Dedifferentiated amniotic fluid mesenchymal stem cell (primary cell): ENCODE measurements around the gene DGKI.

Experiments used
- DNase-seq: peaks from one replicate; pipeline ENCODE4 v3.0.0-alpha.2; 2016; ENCODE audit errors: extremely low spot score

Gene DGKI

DNA sequence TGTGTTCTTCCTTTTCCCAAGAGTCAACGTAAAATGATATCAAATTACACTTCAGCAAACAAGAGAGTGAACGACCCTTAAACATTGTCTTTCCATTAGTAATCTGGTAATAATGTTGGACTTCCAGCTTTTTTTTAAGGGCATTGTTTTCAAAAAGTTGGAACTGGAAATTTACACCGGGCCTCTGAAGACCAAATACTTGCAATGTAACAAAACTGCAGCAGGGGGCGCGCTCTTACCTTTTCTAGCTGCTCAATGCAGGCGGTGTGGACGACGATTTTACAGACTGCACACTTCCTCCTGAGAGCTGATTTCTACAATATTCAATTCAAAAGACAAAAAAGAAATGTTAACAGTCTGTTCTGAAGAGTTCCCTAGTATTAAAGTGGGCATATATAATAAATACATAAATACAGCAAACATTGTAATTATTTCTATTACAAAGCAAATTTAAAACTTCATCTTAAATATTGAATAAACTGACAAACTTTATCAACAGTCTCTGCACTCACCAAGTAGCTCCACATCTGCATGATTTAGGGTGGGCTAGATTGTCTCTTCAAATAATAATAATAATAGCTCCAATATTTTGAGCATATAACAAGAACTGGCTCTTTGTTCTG, 190.4 kb downstream of the DGKI start:
- DNase-seq = peak; percentile 88

DNA sequence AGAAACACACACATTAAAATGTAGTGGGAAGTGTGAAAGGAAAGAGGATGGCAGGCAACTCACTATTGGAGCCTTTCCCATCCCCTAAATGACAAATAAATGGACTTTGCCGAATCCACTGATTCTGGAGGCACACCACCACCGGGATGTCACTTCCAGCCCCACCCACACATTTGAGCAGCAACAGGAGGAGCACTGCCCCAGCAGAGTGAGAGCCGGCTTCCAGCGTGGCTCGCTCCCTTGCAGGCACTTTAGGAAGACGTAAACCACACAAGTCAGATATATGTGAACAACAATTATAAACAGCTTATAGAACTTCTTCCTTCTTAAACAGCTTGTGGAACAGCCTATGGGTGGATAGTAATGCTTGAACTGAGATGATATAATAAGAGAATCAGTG, 191.0 kb downstream of the DGKI start:
- no peak for DNase-seq

DNA sequence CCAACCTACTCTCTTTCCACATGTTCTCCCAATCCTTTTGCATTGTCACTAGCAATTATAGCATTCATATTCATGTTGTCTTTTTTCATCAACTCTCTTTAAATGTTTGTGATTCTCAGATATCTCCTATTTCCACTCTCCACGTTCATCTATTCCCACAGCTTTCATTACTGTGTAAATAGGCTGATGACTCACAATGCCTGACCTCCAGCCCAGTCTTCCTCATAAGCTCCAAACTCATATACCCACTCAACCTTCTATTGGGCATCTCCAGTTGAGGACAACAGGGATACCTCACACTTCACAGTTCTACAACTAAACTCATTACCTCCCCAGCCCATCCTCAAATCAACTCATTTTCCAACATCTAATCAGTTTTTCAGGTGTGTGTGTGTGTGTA, 194.1 kb downstream of the DGKI start:
- no peak for DNase-seq

DNA sequence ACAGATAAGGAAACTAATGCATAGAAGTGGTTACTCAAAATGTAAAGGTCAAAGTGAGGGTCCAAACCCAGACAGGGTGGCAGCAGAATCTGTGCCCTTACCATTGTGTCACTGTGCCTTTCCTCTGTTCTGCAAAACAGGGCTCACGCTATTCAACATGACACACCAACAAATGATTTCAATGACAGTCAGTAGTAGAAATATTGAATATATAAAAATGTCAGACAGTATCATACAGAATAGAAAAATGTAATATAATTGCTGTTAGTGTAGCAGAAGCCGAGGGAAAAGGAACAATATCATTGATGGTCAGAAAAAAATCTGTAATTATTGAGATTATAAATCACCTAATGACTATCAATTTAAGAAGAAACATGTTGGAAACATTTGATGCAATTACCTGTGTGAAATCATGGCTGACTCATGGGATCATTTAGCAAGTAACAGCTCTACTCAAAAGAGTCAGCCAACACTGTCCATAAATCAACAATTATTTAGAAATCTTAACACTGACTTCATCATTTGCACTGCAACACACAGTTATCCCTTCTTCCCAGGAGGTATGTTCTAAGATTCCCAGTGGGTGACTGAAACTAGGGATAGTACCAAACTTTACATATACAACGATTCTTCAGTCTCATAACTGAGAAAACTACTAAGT, 198.7 kb downstream of the DGKI start:
- no peak for DNase-seq

DNA sequence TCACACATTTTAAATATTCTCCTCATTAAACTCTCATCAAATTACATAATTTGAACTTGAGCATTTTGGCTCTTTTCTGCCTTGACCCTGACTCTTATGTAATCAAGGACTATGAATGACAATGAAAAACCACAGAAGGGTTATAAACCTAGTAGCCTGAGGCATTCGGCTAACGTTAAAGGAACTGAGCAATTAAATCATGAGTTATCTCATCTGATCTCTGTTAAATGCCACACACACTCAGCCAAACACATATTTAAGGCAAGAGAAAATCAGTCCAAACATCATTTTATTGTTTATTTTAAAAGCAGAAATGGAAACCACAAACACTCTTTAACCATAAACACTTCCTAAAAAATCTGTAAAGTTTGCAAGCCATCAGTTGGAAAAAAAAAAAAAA, 204.3 kb downstream of the DGKI start:
- no peak for DNase-seq

DNA sequence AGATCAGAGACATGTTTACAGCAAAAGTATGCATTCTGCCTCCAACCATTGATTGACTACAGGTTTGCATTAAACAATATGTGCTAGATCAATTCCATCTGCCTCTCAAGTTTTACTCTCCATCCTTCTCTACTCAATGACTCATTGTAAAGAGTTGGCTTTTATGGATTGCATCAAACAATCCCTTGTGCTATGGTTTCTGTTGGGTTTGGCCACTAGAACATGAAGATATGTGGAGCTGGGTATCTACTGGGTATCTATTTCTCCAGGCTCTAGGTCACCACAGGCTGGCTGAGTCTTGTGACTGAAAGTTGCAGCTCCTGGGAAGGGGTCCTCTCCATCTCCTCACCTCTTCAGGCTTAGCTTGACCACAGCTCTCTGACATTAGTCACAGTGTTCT, 204.7 kb downstream of the DGKI start:
- no peak for DNase-seq

DNA sequence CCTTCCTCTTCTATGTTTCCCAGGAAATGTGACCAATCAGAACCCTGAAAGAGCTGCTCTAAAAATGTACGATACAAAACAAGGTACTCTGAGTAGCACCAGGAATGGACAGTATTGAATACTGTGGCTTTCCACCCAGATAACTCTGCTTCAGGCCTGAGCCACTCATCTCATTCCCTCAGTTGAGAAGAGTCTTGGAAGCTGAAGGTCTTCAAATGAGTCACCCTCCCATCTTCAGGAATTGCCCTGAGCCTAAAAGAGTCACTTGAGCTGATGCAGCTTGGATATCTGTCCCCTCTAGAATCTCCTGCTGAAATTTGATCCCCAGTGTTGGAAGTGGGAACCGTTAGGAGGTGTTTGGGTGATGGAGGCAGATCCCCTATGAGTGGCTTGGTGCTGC, 210.4 kb downstream of the DGKI start:
- no peak for DNase-seq

DNA sequence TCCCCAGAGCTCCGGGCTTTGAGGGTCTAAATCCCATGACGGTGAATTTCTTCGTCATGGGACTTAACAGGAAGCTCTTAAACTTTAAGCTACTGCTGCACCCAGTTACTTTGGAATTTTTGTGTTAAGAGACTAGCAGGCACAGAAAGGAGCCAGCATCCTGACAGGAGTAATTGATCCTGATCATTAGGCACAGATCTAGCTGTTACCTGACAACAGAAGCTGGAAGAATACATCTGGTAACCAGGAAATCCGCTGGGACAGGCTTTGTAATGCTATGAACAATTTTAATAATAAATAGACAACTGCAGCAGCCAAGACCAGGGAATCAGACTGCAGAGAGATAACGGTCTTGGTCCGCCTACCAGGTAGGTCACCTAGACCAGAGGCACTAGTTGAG, 210.9 kb downstream of the DGKI start:
- DNase-seq = no peak

DNA sequence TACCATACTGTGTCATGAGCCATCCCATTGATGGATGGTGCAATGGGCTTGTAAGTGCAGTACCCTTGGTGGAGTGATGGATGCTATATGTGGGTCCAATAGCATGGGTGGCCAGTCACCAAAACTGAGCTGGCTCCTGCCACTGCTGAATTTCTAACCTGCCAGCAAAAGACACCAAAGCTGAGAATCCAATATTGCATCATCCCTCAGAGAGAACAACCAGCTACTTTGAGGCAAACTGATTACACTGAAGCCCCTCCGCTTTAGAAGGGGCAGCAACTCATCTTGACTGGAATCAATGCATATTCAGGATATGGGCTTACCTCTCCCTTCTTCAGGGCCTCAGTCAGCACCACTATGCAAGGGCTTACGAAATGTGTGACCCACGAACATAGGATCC, 211.6 kb downstream of the DGKI start:
- no peak for DNase-seq

DNA sequence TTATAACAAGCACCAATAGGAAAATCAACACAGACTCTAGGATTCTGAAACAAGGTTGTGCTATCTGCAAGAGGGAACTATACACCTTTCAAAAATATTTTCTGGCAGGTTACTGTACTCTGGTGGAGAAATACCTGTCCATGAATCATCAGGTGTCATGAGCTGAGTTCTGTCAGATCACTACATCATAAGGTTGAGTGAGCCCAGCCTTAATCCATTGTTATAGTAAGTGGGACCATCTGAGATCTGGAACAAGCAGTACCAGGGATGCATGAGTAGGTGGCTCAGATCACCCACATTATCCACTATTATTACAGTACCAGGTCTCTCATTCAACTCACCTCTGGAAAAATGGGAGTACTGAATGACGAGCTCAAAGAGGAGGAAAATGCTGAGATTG, 212.4 kb downstream of the DGKI start:
- no peak for DNase-seq

DNA sequence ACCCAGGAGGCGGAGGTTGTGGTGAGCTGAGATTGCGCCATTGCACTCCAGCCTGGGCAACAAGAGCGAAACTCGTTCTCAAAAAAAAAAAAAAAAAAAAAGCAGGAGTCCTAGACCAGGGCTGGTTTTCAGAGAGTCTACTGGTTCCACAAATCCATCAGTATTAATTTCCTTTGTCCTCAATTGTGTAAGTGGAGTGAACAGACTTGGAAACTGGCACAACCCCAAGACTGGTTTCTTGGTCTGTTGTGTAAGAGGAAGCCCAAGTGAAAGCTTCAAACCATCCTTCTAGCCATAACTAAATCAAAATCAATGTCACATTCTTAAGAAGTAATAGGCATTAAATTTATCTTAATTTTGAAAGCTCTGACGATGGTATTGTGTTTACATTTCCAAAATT, 213.6 kb downstream of the DGKI start:
- DNase-seq = no peak

DNA sequence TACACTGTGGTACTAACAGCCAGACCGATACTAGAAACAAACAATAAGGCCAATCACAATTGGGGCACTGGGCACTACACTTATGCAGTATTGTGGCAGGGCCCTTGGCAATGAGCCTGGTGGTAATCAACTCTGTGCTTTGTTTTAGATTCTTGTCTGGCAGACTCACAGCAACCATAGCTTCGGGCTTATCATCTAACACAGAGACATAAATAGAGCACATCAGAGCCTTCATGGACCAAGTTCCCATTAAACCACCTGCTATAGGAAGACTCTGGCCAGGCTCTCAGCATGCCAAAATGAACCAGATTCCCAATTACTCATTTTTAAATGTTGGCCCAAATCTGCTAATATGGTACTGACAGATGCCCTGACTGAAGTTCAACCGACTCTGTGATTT, 218.6 kb downstream of the DGKI start:
- DNase-seq = no peak

DNA sequence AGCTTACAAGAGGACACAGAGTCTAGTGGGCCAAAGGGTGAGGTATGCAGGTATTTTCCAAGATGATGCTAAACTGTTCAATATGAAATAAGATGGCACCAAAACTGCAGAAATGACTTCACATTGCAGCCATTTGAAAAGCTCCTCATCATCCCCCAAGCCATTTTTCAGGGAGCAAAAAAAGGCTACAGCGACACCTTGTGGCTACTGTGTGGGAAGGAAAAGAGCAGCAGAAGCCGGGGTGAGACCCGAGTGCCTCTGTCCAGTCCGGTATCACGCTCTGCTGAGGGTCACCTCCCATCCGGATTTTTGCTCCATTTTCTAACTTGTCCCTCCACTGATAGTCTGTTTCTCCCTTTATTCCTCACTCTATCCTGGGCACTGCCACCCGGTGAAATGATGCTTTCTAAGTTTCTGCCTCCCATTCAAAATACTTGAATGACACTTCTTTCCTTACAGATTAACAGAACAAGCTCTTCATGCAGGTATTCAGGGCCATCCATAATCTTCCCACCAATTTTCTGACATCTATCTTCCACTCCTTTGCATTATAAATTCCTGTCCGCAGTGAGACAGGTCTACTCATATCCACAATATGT, 220.2 kb downstream of the DGKI start:
- peak; percentile 38 for DNase-seq

DNA sequence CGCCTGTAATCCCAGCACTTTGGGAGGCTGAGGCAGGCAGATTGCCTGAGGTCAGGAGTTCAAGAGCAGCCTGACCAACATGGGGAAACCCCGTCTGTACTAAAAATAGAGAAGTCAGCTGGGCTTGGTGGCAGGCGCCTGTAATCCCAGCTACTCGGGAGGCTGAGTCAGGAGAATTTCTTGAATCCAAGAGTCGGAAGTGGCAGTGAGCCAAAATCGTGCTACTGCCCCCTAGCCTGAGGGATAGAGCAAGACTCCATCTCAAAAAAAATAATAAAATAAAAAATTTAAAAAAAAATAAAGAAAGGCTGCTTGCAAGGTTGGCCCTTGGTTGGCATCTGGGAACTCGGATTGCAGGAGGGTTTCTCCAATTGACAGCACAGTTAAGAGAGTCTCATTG, 221.6 kb downstream of the DGKI start:
- no peak for DNase-seq

DNA sequence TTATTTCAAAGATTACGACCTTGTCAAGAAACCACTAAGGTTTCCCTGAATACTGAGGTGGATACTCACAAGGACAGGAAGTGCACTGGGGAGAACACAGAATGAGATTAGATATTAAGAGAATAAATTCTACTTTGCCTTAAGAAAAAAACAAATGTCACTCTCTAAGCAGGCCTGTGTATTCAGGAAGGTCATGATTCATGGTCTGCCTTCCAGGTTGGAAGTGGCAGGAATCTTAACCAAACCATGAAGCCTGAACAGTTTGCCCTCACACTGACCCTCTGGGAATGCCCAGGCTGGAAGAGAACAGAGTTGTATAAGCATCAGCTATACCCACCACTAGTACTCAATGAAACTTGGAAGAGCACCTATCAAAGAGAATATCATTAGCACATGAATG, 227.6 kb downstream of the DGKI start:
- DNase-seq = no peak

DNA sequence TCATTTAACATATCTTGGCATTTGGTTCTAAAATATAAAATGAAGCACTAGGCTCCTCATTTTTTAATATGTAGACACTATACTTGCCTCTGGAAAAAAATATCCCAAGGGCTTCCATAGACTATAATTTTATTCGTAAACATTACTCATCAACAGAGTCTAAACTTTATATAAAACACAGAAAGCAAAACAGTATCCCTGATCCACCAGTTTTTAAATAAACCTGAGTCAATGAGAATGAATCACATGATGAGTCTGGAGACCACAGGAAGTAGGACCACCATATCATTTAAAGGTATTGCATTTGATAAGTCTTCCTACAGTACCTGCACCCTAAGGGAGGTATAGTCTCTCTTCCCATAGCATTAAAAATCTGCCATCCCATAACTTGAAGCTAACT, 228.0 kb downstream of the DGKI start:
- DNase-seq = no peak

DNA sequence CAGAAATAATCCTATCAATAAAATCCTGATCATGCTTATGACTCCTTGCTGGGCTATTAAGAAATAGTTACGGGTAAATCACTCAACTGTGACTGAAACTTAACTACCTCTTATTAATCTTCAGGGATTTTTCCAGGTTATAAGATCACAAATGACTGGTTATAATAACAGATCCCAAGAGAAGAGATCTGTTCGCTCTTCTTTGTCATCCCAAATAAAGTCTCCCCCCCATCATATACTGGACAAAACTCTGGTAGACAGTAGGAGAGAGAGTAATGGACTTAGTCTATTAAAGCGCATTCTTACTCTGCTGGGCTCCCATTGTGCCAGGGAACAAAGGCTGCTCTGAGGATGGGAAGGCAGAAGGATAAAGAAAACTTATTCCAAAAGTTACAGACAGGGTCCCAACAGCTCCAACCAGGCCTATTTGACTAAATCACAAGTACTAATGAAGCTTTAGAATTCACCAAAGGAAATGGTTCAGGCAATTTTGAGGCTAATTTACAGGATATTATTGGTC, 233.7 kb downstream of the DGKI start:
- no peak for DNase-seq

DNA sequence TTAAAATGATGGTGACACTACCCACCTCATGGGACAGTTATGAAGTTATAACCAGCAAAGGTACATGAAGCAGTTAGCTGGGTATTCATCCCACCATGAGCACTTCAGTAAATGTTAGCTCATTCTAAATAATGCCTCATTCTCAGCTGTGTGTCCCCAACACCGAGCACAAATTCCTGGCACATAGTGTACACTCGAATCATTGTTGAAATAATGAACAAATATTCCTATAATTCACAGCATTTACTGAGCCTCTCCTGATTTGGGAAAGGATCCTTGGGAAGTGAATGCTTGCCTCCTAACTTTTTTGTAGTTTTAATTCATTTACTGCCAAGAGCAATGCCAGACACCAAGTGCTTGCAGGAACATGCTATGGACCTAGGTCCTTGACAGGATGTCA, 235.2 kb downstream of the DGKI start:
- DNase-seq = no peak

DNA sequence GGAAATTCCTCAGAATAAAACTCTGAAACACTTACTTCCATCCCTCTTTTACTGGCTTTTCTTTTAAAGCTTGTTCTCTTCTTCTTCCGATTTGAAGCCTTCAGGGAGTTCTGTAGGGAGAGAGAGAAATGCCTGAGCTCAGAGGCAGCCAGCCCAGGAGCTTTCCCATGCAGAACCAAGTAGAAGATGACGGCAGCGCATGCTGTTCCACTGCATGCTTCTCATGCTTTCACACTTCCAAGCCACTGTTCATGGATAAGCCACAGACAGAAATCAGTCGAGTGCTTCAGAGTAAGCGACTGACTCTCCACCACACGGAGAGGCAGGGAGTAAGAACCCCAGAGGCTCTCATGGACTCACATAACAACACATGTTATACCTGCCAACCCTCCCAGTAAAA, 237.3 kb downstream of the DGKI start:
- DNase-seq = no peak

DNA sequence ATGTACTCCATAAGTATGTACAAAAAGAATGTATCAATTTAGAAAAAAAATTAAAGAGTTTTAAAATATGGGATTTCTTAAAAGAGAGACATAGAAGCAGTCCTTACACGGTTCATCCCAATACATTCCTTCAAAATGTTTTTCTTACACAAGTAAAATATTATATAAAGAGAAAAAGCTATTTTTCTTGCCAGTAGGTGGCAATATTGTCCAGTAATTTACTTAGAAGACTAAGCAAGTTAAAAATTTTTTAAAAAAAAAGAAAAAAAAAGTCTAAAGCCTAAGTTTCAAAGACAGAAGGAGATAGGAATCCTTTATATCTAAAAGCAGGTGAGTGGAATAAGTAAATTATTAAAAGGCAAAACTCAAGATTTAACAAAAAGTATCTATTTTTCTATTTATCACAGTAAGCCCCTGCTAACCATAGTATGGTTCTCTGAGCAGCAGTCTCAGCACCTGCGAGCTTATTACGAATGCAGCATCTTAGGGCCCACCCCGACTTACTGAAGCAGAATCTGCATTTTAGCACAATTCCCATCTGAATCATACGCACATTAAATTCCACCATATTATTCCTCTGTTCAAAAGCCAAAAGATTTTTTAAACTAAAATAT, 240.6 kb downstream of the DGKI start:
- DNase-seq = peak; percentile 86

DNA sequence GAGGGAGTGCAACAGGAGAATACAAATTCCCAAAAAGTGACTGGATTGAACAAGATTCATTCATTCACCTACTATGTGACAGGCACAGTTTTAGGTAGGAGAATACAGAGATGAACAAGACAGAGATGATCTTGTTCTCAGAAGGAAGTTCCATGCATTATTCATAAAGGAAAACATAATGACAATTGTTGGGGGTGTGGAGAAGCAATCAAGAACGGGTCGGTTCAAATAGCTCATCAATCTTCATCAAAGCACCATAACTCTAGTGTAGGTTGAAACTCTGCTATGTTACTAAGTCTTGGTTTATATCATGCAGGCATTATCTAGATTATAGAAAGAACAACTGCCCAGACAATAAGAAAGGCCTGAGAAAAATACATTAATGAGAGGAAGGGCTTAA, 243.7 kb downstream of the DGKI start:
- no peak for DNase-seq

DNA sequence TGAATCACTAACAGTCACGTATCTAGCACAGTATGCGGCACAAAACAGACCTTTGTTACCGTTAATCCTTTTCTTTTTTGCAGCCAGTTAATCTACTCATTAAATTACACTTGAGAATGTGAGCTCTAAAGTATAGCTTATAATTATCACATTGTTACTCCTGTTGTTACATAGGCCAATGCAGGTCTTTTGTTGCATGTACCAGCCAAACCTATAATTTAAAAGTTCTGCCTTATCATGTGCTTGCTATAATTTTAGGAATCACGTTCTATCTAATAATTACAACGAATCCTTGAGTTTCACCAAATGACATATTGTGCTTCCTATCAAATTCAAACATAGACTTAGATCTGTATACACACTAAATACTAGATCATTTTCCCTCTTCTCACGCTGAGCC, 245.1 kb downstream of the DGKI start:
- DNase-seq = no peak

DNA sequence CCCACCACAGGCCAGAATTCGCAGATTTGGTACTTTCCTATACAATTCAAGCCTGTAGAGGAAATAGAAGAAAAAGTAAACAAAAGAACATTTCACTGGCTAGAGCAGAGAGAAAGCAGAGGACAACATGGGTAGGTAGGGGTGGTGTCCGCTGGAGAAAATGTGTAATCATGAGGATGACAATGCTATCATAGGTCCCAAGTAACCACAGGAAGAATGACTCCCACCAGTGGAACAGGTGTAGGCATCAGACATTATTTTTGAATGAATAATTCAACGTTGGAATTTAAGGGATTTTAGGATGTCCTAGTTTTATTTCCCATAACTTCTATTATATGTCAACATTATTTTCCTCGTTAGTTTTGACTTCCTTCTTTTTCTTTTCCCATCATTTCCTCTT, 248.9 kb downstream of the DGKI start:
- no peak for DNase-seq
